Naive thymus-derived CD4-positive, alpha-beta T cell (primary cell): ENCODE measurements around the gene RBBP7. TPM values are rescaled to one million over a fixed set of nuclear protein-coding genes. Genes with fewer than 3 reads are reported as not detected.

ENCODE experiments used
- ATAC-seq: fragments of 150-1000 bp; cut with Tn5 transposase; 2 replicates; pipeline ENCODE4 v1.10.0; 2021; ENCODE audit warnings: mild to moderate bottlenecking, moderate library complexity
- CTCF ChIA-PET: fragments of 350-600 bp; sonication (Branson Sonifier 250); formaldehyde crosslinking; loops from one replicate; lab custom pipeline; 2021; ENCODE audit warnings: antibody characterized with exemption; lab: Charles Lee
- POLR2A ChIA-PET: fragments of 350-600 bp; sonication (Branson Sonifier 250); formaldehyde crosslinking; loops from one replicate; lab custom pipeline; 2021; ENCODE audit warnings: antibody characterized with exemption, inconsistent platforms; lab: Charles Lee
- DNase-seq, 9 donors: peaks; one replicate each; pipeline versions ENCODE4 v3.0.0 to v3.0.0-alpha.2; 2020 to 2022; ENCODE audit warnings: mixed read lengths in 1 of 9
- H3K27ac ChIP-seq: one replicate; pipeline ENCODE4 v1.7.0; 2013; ENCODE audit warnings: mild to moderate bottlenecking, low read depth, low read length, moderate library complexity
- H3K27me3 ChIP-seq, 2 donors: one replicate each; pipeline ENCODE4 v1.7.0; 2013; ENCODE audit warnings: low read length in 2 of 2, mild to moderate bottlenecking in 2 of 2, moderate library complexity in 2 of 2; ENCODE audit not compliant: control insufficient read depth in 2 of 2, insufficient read depth in 2 of 2
- H3K36me3 ChIP-seq, 3 experiments: 1 replicate in 2 of 3; 2 replicates in 1 of 3; pipeline ENCODE4 v1.7.0; 2013; ENCODE audit warnings: low read length in 3 of 3, mild to moderate bottlenecking in 3 of 3, moderate library complexity in 1 of 3; ENCODE audit not compliant: insufficient read depth in 3 of 3, control insufficient read depth in 2 of 3
- H3K4me1 ChIP-seq, 2 donors: one replicate each; pipeline ENCODE4 v1.7.0; 2013; ENCODE audit warnings: low read length in 2 of 2, mild to moderate bottlenecking in 2 of 2, moderate library complexity in 1 of 2; ENCODE audit not compliant: control insufficient read depth in 2 of 2, insufficient read depth in 2 of 2
- H3K4me3 ChIP-seq: 2 replicates; pipeline ENCODE4 v1.7.0; 2013; ENCODE audit warnings: mild to moderate bottlenecking, low read length
- H3K9me3 ChIP-seq, 3 experiments: 1 replicate in 2 of 3; 2 replicates in 1 of 3; pipeline ENCODE4 v1.7.0; 2013; ENCODE audit warnings: low read length in 3 of 3; ENCODE audit not compliant: control insufficient read depth in 2 of 3
- H3K27ac Mint-ChIP-seq, 9 donors: one replicate each; pipeline ENCODE4 v1.8.0; 2020 to 2022; ENCODE audit warnings: mixed read lengths in 9 of 9, mild to moderate bottlenecking in 8 of 9, moderate library complexity in 5 of 9, inconsistent platforms in 2 of 9
- H3K27me3 Mint-ChIP-seq, 5 donors: one replicate each; pipeline ENCODE4 v1.8.0; 2021 to 2022; ENCODE audit warnings: mixed read lengths in 5 of 5, mild to moderate bottlenecking in 1 of 5
- H3K36me3 Mint-ChIP-seq, 5 donors: one replicate each; pipeline ENCODE4 v1.8.0; 2020 to 2022; ENCODE audit warnings: mixed read lengths in 5 of 5, mild to moderate bottlenecking in 3 of 5, inconsistent platforms in 1 of 5
- H3K4me1 Mint-ChIP-seq, 7 donors: one replicate each; pipeline ENCODE4 v1.8.0; 2020 to 2022; ENCODE audit warnings: mixed read lengths in 7 of 7, mild to moderate bottlenecking in 3 of 7, inconsistent platforms in 1 of 7
- H3K4me3 Mint-ChIP-seq, 10 donors: one replicate each; pipeline ENCODE4 v1.8.0; 2020 to 2022; ENCODE audit warnings: mild to moderate bottlenecking in 10 of 10, mixed read lengths in 10 of 10, moderate library complexity in 6 of 10, inconsistent platforms in 2 of 10
- H3K9me3 Mint-ChIP-seq, 11 donors: one replicate each; pipeline ENCODE4 v1.8.0; 2020 to 2022; ENCODE audit warnings: mixed read lengths in 11 of 11, mild to moderate bottlenecking in 4 of 11, inconsistent platforms in 1 of 11, moderate library complexity in 1 of 11
- intact Hi-C, 2 donors: fragments of 100-400 bp; cut with micrococcal nuclease; formaldehyde crosslinking; loops; one replicate each; pipeline ENCODE4 v1.15.1; 2023
- polyA plus RNA-seq, 2 donors: library from polyadenylated mRNA; unstranded; fragments of 300-500 nt; fragmentation: Illumina TruSeq; gene quantifications; one replicate each; pipeline ENCODE4 v1.2.3, GENCODE V29; 2021
- total RNA-seq, 6 experiments: library from RNA in 5 of 6; stranded (reverse) in 5 of 6; gene quantifications; 1 replicate in 5 of 6; 2 replicates in 1 of 6; pipeline ENCODE4 v1.2.3 and lab custom pipeline; 2021 to 2026

Gene RBBP7
- total and polyA plus RNA-seq, 7 experiments from 2014 or later = 82.9 to 145 (median 95.6) TPM

DNA sequence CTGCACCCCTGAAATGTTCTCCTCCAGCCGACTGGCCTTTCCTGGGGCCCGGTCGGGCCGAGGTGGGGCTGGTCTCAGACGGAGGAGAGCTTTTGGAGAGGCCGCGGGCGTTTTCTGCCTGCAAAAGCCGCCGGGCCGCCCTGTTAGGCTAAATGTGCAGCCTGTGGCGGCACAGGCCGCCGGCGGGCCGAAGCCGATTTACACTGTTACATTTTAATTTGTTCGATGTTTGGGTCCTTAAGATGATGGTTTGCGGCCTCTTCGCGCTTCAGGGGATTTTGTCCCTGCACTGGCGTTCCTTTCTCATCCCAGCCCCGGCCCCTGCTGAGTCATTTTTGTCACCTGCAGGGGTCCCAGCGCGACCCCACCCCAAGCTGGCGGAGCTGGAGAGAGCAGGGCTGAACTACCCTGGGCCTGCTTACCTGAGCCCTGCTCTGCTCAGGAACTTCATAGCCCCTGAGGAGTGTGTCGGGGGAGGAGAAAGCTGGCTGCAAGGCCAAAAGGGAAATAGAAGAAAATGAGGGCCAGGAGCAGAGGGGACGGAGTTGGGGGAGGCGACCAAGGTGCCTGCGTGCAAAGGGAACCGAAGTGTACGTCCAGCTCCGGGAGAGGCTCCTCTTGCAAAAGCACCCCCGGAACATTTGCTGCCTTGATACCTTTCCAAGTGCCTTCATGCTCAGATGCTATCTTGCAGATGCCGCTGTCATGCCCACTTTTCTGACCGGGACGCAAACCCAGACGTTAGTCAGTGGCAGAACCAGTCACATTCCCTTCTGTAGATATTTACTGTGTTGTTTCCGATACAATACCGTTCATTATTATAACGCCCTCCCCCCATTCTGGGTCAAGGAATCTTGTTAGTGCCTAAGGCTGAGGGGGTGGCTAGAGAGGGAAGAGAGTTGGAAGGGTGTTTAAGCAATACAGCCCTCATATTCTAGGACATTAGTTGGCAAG lies 977 bp upstream of the RBBP7 start:
- peak overlapping the region; percentile 76 to 99 (median 86) for H3K4me3 Mint-ChIP-seq
- peak; percentile 0 for ATAC-seq
- no peaks in the 10 kb centered on the region for H3K9me3 ChIP-seq
- H3K9me3 Mint-ChIP-seq = no peaks in the 10 kb centered on the region
- peaks cover 0 to 23% of the 10 kb centered on the region in 2 donors for H3K4me1 ChIP-seq
- peaks cover 0 to 14% (median 0%) of the 10 kb centered on the region in 5 donors for H3K27me3 Mint-ChIP-seq
- no peaks in the 10 kb centered on the region for H3K27me3 ChIP-seq
- POLR2A ChIA-PET = interaction anchor here (0.5 to 2.0 kb wide), 3 partner anchors 9 to 1156 kb away, joined by 3 to 17 read pairs (median 3); no protein-coding TSS in a partner anchor
- peak overlapping the region; percentile 69 for H3K4me3 ChIP-seq
- peaks cover 0 to 3% (median 0%) of the 10 kb centered on the region in 3 experiments for H3K36me3 ChIP-seq
- intact Hi-C loops = loop anchor here (1.0 to 10.0 kb wide), 10 partner anchors 12 to 1536 kb away; partner anchors contain the start of genes SCML1 (in 2 of the 2), TXLNG (in 2 of the 2), CA5B (in 1 of the 2) and PIGA (in 1 of the 2)
- peak in 2 of 9 donors; percentile 18 to 22 for DNase-seq
- peaks cover 0 to 4% (median 0%) of the 10 kb centered on the region in 5 donors for H3K36me3 Mint-ChIP-seq
- H3K4me1 Mint-ChIP-seq = peaks cover 6 to 42% (median 32%) of the 10 kb centered on the region in 7 donors
- H3K27ac ChIP-seq = peak overlapping the region; percentile 85
- CTCF ChIA-PET = interaction anchor here (2.7 kb wide), 1 partner anchor 12 kb away, joined by 16 read pairs; no protein-coding TSS in a partner anchor
- peak overlapping the region; percentile 77 to 98 (median 93) for H3K27ac Mint-ChIP-seq

DNA sequence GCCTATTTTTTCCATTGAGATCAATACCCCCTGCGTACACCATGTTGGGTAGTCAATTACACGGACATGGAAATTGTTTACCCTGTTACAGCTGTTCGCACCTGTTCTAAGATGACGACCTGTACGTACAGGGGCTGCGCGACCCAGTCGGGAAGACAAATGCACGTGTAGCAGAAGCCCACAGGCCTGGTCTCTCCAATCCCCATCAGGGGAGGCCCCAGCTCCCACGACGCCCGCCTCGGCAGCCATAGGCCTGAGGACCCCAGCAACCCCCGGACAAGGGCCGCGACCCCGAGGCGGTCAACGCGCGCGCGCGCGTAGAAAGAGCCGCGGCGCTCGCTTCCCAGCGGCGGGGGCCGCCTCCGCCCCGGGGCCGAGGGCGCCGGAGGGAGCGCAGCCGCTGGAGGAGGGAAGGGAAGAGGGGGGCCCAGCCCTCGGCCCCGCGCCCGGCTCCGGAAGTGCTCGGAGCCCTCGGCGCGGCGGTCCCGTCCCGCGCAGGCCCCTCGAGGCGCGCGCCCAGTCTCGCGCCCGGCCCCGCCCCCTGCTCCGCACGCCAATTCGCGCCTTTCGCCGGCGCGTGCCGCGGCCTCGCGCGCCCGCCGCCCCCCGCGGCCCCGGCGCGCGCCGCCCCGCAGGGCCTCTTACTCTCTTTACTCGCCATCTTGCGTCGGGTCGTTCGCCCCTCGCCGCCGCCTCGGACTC lies 618 bp downstream of the RBBP7 start:
- Mint-ChIP-seq H3K9me3 (no peaks in the 10 kb centered on the region), H3K27me3 (peaks cover 0 to 4% (median 0%) of the 10 kb centered on the region in 5 donors), H3K4me3 (peak overlapping the region; percentile 93 to 99 (median 96)), H3K4me1 (peaks cover 7 to 51% (median 39%) of the 10 kb centered on the region in 7 donors), H3K27ac (peak overlapping the region; percentile 89 to 98 (median 97)), H3K36me3 (peaks cover 0 to 5% (median 0%) of the 10 kb centered on the region in 5 donors)
- peak overlapping the region; percentile 61 for H3K4me3 ChIP-seq
- H3K9me3 ChIP-seq = no peaks in the 10 kb centered on the region
- CTCF ChIA-PET = no interaction called here
- ATAC-seq = peak; percentile 45
- H3K27me3 ChIP-seq = no peaks in the 10 kb centered on the region
- POLR2A ChIA-PET = interaction anchor here (0.6 to 2.0 kb wide), 3 partner anchors 13 to 1482 kb away, joined by 3 to 17 read pairs (median 3); no protein-coding TSS in a partner anchor
- DNase-seq = peak; percentile 11 to 66 (median 34)
- H3K27ac ChIP-seq = peak overlapping the region; percentile 96
- intact Hi-C loops = loop anchor here (1.0 to 10.0 kb wide), 13 partner anchors 14 to 1997 kb away; partner anchors contain the start of genes SCML1 (in 2 of the 2), SYAP1 (in 2 of the 2), TXLNG (in 2 of the 2) and CA5B (in 1 of the 2)
- H3K36me3 ChIP-seq = peaks cover 0 to 3% (median 0%) of the 10 kb centered on the region in 3 experiments
- H3K4me1 ChIP-seq = peaks cover 0 to 23% of the 10 kb centered on the region in 2 donors

GRCh38 chrX:16868920-16869319 lies 1.2 kb downstream of the RBBP7 start:
- Histone ChIP-seq H3K9me3 (no peaks in the 10 kb centered on the region), H3K36me3 (peaks cover 0 to 3% (median 0%) of the 10 kb centered on the region in 3 experiments), H3K27me3 (no peaks in the 10 kb centered on the region), H3K27ac (peak overlapping the region; percentile 96), H3K4me3 (peak overlapping the region; percentile 61), H3K4me1 (peaks cover 0 to 23% of the 10 kb centered on the region in 2 donors)
- H3K9me3 Mint-ChIP-seq = no peaks in the 10 kb centered on the region
- DNase-seq (no peak), ATAC-seq (no peak)
- peaks cover 7 to 51% (median 39%) of the 10 kb centered on the region in 7 donors for H3K4me1 Mint-ChIP-seq
- H3K4me3 Mint-ChIP-seq = peak overlapping the region; percentile 79 to 99 (median 90)
- POLR2A ChIA-PET = interaction anchor here (0.6 kb wide), 1 partner anchor 21 kb away, joined by 3 read pairs; no protein-coding TSS in a partner anchor
- CTCF ChIA-PET = no interaction called here
- H3K27me3 Mint-ChIP-seq = peaks cover 0 to 4% (median 0%) of the 10 kb centered on the region in 5 donors
- intact Hi-C loops = loop anchor here (1.0 to 10.0 kb wide), 4 partner anchors 42 to 1997 kb away; partner anchors contain the start of genes CDKL5 (in 1 of the 2), FANCB (in 1 of the 2), MOSPD2 (in 1 of the 2) and SYAP1 (in 1 of the 2)
- H3K36me3 Mint-ChIP-seq = peaks cover 0 to 5% (median 0%) of the 10 kb centered on the region in 5 donors
- H3K27ac Mint-ChIP-seq = peak overlapping the region; percentile 68 to 92 (median 87)

GRCh38 chrX:16867947-16868346 lies 2.2 kb downstream of the RBBP7 start:
- ATAC-seq = no peak

GRCh38 chrX:16862829-16863228 lies 7.3 kb downstream of the RBBP7 start:
- Histone ChIP-seq H3K36me3 (peaks cover 0 to 37% (median 0%) of the 10 kb centered on the region in 3 experiments), H3K9me3 (no peaks in the 10 kb centered on the region), H3K27ac (no peak overlapping the region), H3K4me3 (no peak overlapping the region), H3K27me3 (no peaks in the 10 kb centered on the region), H3K4me1 (peaks cover 0 to 7% of the 10 kb centered on the region in 2 donors)
- peak overlapping the region in 1 of 9 donors; percentile 41 for H3K27ac Mint-ChIP-seq
- ChIA-PET CTCF (no interaction called here), POLR2A (no interaction called here)
- no peak for DNase-seq
- peaks cover 0 to 37% (median 9%) of the 10 kb centered on the region in 5 donors for H3K36me3 Mint-ChIP-seq
- H3K27me3 Mint-ChIP-seq = no peaks in the 10 kb centered on the region
- intact Hi-C loops = loop anchor here in 1 of 2 donors (10.0 kb wide), 1 partner anchor 1562 kb away; the partner anchor contains the start of gene CDKL5
- H3K9me3 Mint-ChIP-seq = no peaks in the 10 kb centered on the region
- H3K4me3 Mint-ChIP-seq = no peak overlapping the region
- peak; percentile 60 for ATAC-seq
- peaks cover 6 to 48% (median 37%) of the 10 kb centered on the region in 7 donors for H3K4me1 Mint-ChIP-seq

More at GRCh38 chrX:16867947-16868346, 2.2 kb downstream of the RBBP7 start:
- no peak for DNase-seq
- intact Hi-C loops = loop anchor here (5.0 to 10.0 kb wide), 3 partner anchors 41 to 1996 kb away; partner anchors contain the start of genes CDKL5 (in 1 of the 2), FANCB (in 1 of the 2) and MOSPD2 (in 1 of the 2)
- H3K4me1 Mint-ChIP-seq = peaks cover 7 to 58% (median 46%) of the 10 kb centered on the region in 7 donors
- no peaks in the 10 kb centered on the region for H3K9me3 Mint-ChIP-seq
- H3K27ac ChIP-seq = no peak overlapping the region
- peak overlapping the region in 9 of 10 donors; percentile 48 to 99 (median 91) for H3K4me3 Mint-ChIP-seq
- peak overlapping the region in 3 of 9 donors; percentile 38 to 89 (median 80) for H3K27ac Mint-ChIP-seq
- H3K36me3 ChIP-seq = peaks cover 0 to 5% (median 0%) of the 10 kb centered on the region in 3 experiments
- POLR2A ChIA-PET = interaction anchor here (0.7 to 0.9 kb wide), 2 partner anchors 14 to 1191 kb away, joined by 3 read pairs; no protein-coding TSS in a partner anchor
- CTCF ChIA-PET = interaction anchor here (1.3 kb wide), 1 partner anchor 178 kb away, joined by 3 read pairs; no protein-coding TSS in a partner anchor
- no peaks in the 10 kb centered on the region for H3K9me3 ChIP-seq
- H3K27me3 Mint-ChIP-seq = no peaks in the 10 kb centered on the region
- peaks cover 0 to 23% of the 10 kb centered on the region in 2 donors for H3K4me1 ChIP-seq
- H3K27me3 ChIP-seq = no peaks in the 10 kb centered on the region
- H3K4me3 ChIP-seq = no peak overlapping the region
- peaks cover 0 to 10% (median 5%) of the 10 kb centered on the region in 5 donors for H3K36me3 Mint-ChIP-seq
